Epidermal melanocyte (primary cell): ENCODE measurements around the gene MYL6.
"Not testable (repeated sequence)": the region's sequence is repeated elsewhere in the genome, so short reads cannot be mapped to it uniquely, and the experiment has no call there.

ENCODE experiments used
- DNase-seq: peaks from one replicate; pipeline ENCODE4 v3.0.0; 2011; ENCODE audit warnings: low spot score; ENCODE audit not compliant: insufficient read length

Gene MYL6

GRCh38 chr12:56156464-56157200 lies 1.5 kb upstream of the MYL6 start:
- DNase-seq = not testable (repeated sequence)

DNA sequence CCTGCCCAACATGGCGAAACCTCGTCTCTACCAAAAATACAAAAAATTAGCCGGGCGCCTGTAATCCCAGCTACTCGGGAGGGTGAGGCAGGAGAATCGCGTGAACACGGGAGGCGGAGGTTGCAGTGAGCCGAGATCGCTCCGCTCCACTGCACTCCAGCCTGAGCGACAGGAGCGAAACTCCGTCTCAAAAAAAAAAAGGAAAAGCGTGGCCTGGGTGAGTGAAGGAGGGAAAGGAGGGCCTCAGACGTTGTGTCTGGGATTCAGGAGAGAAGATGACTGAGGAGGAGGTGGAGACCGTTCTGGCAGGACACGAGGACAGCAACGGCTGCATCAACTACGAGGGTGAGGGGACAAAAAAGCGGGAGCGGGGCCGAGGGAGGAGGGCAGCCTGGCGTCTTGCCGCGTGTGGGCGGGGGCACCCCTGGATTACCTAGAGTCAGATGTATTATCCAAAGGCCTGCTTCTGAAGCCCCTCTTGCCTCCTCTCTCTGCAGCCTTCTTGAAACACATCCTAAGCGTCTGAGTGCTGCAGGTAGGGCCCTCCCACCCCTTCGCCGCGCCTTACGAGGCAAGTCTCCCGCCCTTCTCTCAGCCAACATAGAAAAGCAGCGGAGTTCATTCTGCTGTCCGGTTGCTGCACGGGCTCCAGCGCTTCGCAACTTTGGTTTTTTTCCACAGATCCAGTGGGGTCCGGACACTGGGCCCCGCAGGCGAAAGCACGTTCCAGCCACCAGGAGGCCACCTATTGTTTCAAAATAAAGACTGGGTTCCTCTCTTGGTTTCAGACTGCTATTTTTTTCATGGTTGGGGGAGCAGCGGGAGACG lies 744 bp upstream of the MYL6 start:
- DNase-seq = peak; percentile 76

DNA sequence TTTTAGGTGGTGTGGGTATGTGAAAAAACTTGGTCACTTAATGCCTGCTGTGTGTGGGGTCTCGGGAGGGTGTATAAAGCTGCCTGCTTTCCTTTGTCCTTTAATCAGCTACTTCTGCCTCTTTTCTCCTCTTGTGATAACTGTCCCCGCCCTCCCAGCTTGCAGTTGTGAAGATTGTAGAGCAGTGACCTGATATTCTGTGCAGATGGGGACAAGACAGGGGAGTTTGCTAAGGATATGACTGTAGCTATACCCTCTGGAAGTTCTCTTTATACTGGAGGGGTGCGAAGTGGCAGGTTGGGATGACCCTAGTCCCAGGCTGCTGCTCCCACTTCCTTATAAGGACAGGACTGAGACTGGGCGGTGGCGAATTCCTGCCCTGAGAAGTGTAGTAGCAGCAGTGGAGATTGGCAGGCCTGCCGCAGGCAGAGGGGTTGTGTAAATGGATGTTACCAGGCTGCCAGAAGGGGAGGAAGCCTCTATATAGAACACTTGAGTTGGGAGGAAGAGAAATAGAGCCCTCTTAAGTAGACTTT lies 835 bp downstream of the MYL6 start:
- no peak for DNase-seq

DNA sequence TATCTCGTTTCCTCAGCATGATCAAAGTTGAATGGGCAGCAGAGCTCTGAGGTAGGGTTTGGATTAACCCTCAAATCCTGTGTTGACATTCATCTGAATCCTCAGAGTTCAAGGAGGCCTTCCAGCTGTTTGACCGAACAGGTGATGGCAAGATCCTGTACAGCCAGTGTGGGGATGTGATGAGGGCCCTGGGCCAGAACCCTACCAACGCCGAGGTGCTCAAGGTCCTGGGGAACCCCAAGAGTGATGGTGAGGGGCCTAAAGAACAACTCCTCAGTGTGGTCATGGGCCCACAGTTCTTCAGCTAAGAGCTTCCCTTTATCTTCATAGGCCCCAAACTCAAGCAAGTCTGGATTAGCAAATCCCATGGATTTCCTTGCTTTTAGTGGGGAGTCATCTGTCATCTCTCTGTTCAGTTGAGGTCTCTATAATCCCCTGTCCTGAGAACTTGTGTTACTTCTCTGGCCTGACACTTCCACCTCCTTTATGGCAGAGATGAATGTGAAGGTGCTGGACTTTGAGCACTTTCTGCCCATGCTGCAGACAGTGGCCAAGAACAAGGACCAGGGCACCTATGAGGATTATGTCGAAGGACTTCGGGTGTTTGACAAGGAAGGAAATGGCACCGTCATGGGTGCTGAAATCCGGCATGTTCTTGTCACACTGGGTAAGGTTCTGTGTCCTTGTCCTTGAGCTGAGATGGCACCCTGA lies 1.5 kb downstream of the MYL6 start:
- no peak for DNase-seq

DNA sequence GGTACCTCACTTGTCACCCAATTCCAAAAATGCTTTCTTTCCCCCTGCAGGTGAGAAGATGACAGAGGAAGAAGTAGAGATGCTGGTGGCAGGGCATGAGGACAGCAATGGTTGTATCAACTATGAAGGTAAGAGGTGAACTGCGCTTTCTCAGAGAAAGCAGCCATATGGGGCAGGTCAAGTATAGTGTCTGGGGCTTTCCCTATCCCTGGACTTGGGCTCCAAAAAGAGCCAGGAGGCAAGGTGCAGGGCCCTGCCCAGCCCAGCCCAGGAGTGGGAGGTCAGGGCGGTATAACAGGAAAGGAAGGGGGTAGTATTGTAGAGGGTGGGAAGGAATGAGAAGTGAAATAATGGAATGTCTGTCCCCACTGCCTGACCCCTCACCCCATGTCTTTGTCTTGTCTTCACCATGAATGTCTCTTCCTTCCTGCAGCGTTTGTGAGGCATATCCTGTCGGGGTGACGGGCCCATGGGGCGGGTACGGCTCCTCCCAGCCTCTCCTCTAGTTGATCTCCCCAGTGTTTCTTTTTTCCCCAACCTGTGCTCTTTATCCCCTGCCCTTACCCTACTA lies 2.1 kb downstream of the MYL6 start:
- DNase-seq = no peak

- DNase-seq = no peak
Measured at GRCh38 chr12:56160894-56161689, 2.9 kb downstream of the MYL6 start.

DNA sequence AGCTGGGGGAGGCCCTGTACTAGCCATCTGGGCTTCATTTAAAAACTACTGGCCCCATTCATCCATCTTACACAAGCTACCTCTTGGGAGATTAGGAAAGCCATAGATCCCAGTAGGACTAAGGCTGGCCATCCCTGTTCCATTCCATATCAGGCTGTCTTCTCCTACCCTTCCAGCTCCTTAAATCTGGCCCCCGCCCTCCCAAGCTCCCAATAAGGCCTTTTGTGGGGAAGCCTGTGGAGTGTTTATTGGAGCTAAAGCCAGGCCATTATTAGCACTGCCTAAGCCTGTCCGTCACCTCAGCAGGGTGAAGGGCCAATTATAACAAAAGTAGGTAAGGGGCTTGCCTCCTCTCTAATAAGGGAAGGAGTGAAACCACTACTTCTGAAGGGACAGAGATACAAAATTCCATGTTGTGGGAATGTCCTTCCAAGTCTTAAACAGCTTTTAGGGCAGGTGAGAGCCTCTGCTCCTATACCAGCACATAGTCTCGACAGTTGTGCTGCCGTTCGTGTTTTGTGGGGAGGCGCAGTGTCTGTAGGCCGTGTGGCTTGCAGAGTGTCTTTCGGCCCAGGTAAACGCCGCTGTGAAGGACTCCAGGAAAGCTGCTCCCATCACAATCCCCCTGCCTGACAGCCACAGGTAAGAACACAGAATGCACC lies 3.7 kb downstream of the MYL6 start:
- no peak for DNase-seq

GRCh38 chr12:56162468-56163290 lies 4.5 kb downstream of the MYL6 start:
- DNase-seq = no peak

- no peak for DNase-seq
Measured at GRCh38 chr12:56163533-56164344, 5.6 kb downstream of the MYL6 start.

GRCh38 chr12:56164345-56164729 lies 6.2 kb downstream of the MYL6 start:
- no peak for DNase-seq

- no peak for DNase-seq
Measured at GRCh38 chr12:56165369-56165768, 7.2 kb downstream of the MYL6 start.

DNA sequence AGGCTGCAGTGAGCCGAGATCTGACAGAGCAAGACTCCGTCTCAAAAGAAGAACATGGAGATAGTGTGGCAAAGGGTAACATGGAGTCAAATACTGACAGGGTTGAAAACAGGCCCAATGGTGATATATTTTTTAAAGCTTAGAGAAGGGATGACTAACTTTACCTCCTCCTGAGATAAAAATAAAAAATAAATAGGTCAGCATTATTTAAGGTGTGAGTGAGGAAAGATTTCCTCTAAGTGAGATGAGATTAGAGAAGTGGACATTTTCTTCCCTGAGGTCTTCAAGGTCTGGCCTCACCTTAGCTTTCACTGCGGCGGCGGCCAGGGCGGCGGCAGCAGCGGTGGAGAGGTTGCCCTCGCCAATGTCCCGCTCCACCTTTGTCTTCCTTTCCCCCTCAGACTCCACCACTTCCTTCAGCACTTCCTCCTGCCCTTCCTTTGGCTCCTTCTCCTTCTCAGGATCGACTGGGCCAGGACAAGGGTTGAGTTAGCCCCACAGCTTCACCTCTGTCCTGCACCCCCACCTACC lies 11.1 kb downstream of the MYL6 start:
- DNase-seq = no peak

GRCh38 chr12:56172839-56173238 lies 14.7 kb downstream of the MYL6 start:
- DNase-seq = no peak

GRCh38 chr12:56178347-56178746 lies 20.2 kb downstream of the MYL6 start:
- no peak for DNase-seq

DNA sequence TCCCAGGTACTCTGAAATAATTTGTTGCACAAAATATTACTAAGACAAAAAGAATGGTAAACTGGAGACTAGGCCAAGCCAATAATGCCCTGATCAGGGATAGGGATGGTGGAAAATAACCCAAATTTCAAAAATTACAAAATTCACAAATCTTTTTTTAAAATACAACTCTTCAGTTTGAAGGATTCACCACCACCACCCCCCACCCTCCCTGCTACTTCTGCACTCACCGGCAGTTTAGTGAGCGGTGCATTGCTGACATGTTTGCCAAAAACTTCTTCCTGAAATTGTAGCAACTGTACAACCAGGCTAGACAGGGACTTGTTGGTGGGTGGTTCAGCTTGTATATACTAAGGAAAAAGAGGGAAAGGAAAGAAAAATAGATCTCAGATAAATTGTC lies 28.8 kb downstream of the MYL6 start:
- no peak for DNase-seq

- no peak for DNase-seq
Measured at GRCh38 chr12:56188131-56188777, 30.1 kb downstream of the MYL6 start.

DNA sequence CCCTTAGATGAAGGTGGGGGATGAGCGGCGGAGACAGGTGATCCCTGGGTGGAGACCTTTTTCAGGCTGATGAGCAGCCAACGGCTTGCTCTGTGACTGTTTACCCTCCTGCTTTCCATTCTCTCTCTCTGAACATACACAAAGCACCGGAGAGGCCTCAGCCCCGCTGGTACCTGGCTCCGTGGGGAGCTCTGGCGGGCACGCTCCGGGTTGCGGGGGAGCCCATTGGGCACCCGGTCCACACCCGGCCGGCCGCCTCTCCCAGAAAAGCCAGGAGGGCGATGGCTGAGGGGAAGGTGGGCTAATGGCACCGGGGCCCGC lies 30.6 kb downstream of the MYL6 start:
- no peak for DNase-seq
